CD8-positive, alpha-beta memory T cell (primary cell): ENCODE measurements around the gene TMC7. TPM values are rescaled to one million over a fixed set of nuclear protein-coding genes. Genes with fewer than 3 reads are reported as not detected.
"Not testable (repeated sequence)": the region's sequence is repeated elsewhere in the genome, so short reads cannot be mapped to it uniquely, and the experiment has no call there.

Experiments
- CTCF ChIA-PET: fragments of 350-600 bp; sonication (Branson Sonifier 250); formaldehyde crosslinking; loops from one replicate; lab custom pipeline; 2021; ENCODE audit warnings: antibody characterized with exemption; lab: Charles Lee
- POLR2A ChIA-PET: fragments of 350-600 bp; sonication (Branson Sonifier 250); formaldehyde crosslinking; loops from one replicate; lab custom pipeline; 2021; ENCODE audit warnings: antibody characterized with exemption; lab: Charles Lee
- DNase-seq, 5 donors: peaks; one replicate each; pipeline versions ENCODE4 v3.0.0 to v3.0.0-alpha.2; 2020 to 2022; ENCODE audit warnings: mixed read lengths in 1 of 5
- H3K27ac ChIP-seq: one replicate; pipeline ENCODE4 v1.7.0; 2013; ENCODE audit warnings: low read depth, mild to moderate bottlenecking, low read length, moderate library complexity
- H3K27me3 ChIP-seq: 2 replicates; pipeline ENCODE4 v1.7.0; 2013; ENCODE audit warnings: low read length, mild to moderate bottlenecking; ENCODE audit not compliant: insufficient read depth, poor library complexity, severe bottlenecking
- H3K36me3 ChIP-seq: 2 replicates; pipeline ENCODE4 v1.7.0; 2013; ENCODE audit warnings: mild to moderate bottlenecking, low read length, moderate library complexity; ENCODE audit not compliant: insufficient read depth
- H3K4me1 ChIP-seq: 2 replicates; pipeline ENCODE4 v1.7.0; 2013; ENCODE audit warnings: mild to moderate bottlenecking, low read length, moderate library complexity; ENCODE audit not compliant: insufficient read depth
- H3K4me3 ChIP-seq: 2 replicates; pipeline ENCODE4 v1.7.0; 2013; ENCODE audit warnings: mild to moderate bottlenecking, low read length
- H3K9me3 ChIP-seq: 2 replicates; pipeline ENCODE4 v1.7.0; 2013; ENCODE audit warnings: mild to moderate bottlenecking, low read length
- H3K27ac Mint-ChIP-seq, 8 donors: one replicate each; pipeline ENCODE4 v1.8.0; 2020 to 2021; ENCODE audit warnings: mixed read lengths in 8 of 8, mild to moderate bottlenecking in 6 of 8, inconsistent platforms in 3 of 8, moderate library complexity in 3 of 8
- H3K27me3 Mint-ChIP-seq, 2 donors: one replicate each; pipeline ENCODE4 v1.8.0; 2020 to 2021; ENCODE audit warnings: mixed read lengths in 2 of 2, mild to moderate bottlenecking in 1 of 2, moderate library complexity in 1 of 2
- H3K36me3 Mint-ChIP-seq, 3 donors: one replicate each; pipeline ENCODE4 v1.8.0; 2020 to 2021; ENCODE audit warnings: mixed read lengths in 3 of 3, inconsistent platforms in 1 of 3, mild to moderate bottlenecking in 1 of 3
- H3K4me1 Mint-ChIP-seq, 3 donors: one replicate each; pipeline ENCODE4 v1.8.0; 2020 to 2021; ENCODE audit warnings: mixed read lengths in 3 of 3, inconsistent platforms in 1 of 3, mild to moderate bottlenecking in 1 of 3
- H3K4me3 Mint-ChIP-seq, 7 donors: one replicate each; pipeline ENCODE4 v1.8.0; 2020 to 2021; ENCODE audit warnings: mixed read lengths in 7 of 7, mild to moderate bottlenecking in 6 of 7, moderate library complexity in 4 of 7, inconsistent platforms in 2 of 7
- H3K9me3 Mint-ChIP-seq, 5 donors: one replicate each; pipeline ENCODE4 v1.8.0; 2020 to 2022; ENCODE audit warnings: mixed read lengths in 5 of 5, mild to moderate bottlenecking in 3 of 5, moderate library complexity in 2 of 5, inconsistent platforms in 1 of 5
- polyA plus RNA-seq: library from polyadenylated mRNA; unstranded; fragments of 300-500 nt; fragmentation: Illumina TruSeq; gene quantifications from one replicate; pipeline ENCODE4 v1.2.3, GENCODE V29; 2021
- total RNA-seq, 2 experiments: library from RNA; stranded (reverse); gene quantifications; one replicate each; pipeline ENCODE4 v1.2.3, GENCODE V29; 2021

The TMC7 gene
- total and polyA plus RNA-seq, 3 experiments from 2014 or later = not detected

GRCh38 chr16:18965555-18965954, 18.2 kb upstream of the TMC7 start:
- Histone ChIP-seq H3K27ac (no peak overlapping the region), H3K9me3 (no peaks in the 10 kb centered on the region), H3K4me1 (no peaks in the 10 kb centered on the region), H3K36me3 (no peaks in the 10 kb centered on the region), H3K27me3 (no peaks in the 10 kb centered on the region), H3K4me3 (no peak overlapping the region)
- Mint-ChIP-seq H3K4me1 (peaks cover 0 to 6% (median 0%) of the 10 kb centered on the region in 3 donors), H3K27ac (peak overlapping the region in 1 of 8 donors; percentile 19), H3K9me3 (no peaks in the 10 kb centered on the region), H3K4me3 (no peak overlapping the region), H3K27me3 (no peaks in the 10 kb centered on the region), H3K36me3 (no peaks in the 10 kb centered on the region)
- ChIA-PET POLR2A (no interaction called here), CTCF (interaction anchor here (1.7 kb wide), 1 partner anchor 164 kb away, joined by 5 read pairs; the partner anchor contains the start of gene ARL6IP1)
- no peak for DNase-seq

GRCh38 chr16:18966791-18967190, 16.9 kb upstream of the TMC7 start:
- CTCF ChIA-PET = interaction anchor here (1.7 kb wide), 1 partner anchor 165 kb away, joined by 5 read pairs; the partner anchor contains the start of gene ARL6IP1
- DNase-seq = no peak
- no peaks in the 10 kb centered on the region for H3K9me3 ChIP-seq
- Mint-ChIP-seq H3K27ac (no peak overlapping the region), H3K27me3 (peaks cover 0 to 3% of the 10 kb centered on the region in 2 donors), H3K36me3 (no peaks in the 10 kb centered on the region), H3K9me3 (no peaks in the 10 kb centered on the region), H3K4me1 (peaks cover 0 to 6% (median 0%) of the 10 kb centered on the region in 3 donors), H3K4me3 (no peak overlapping the region)
- no peaks in the 10 kb centered on the region for H3K27me3 ChIP-seq
- H3K4me3 ChIP-seq = no peak overlapping the region
- H3K36me3 ChIP-seq = no peaks in the 10 kb centered on the region
- no peak overlapping the region for H3K27ac ChIP-seq
- POLR2A ChIA-PET = no interaction called here
- H3K4me1 ChIP-seq = no peaks in the 10 kb centered on the region

GRCh38 chr16:18969050-18969854, 14.5 kb upstream of the TMC7 start:
- CTCF ChIA-PET = interaction anchor here (0.7 to 1.3 kb wide), 3 partner anchors 12 to 26 kb away, joined by 3 to 4 read pairs (median 3); no protein-coding TSS in a partner anchor
- Mint-ChIP-seq H3K4me1 (peaks cover 0 to 6% (median 0%) of the 10 kb centered on the region in 3 donors), H3K4me3 (peak overlapping the region in 3 of 7 donors; percentile 7 to 70 (median 9)), H3K9me3 (no peaks in the 10 kb centered on the region), H3K27me3 (peaks cover 3 to 4% of the 10 kb centered on the region in 2 donors), H3K27ac (no peak overlapping the region), H3K36me3 (no peaks in the 10 kb centered on the region)
- no peak overlapping the region for H3K27ac ChIP-seq
- H3K9me3 ChIP-seq = no peaks in the 10 kb centered on the region
- POLR2A ChIA-PET = no interaction called here
- H3K27me3 ChIP-seq = no peaks in the 10 kb centered on the region
- H3K4me1 ChIP-seq = no peaks in the 10 kb centered on the region
- no peak overlapping the region for H3K4me3 ChIP-seq
- H3K36me3 ChIP-seq = no peaks in the 10 kb centered on the region
- DNase-seq = peak; percentile 54 to 82 (median 65)

GRCh38 chr16:18969855-18970240, 13.9 kb upstream of the TMC7 start:
- H3K36me3 Mint-ChIP-seq = no peaks in the 10 kb centered on the region
- POLR2A ChIA-PET = no interaction called here

GRCh38 chr16:18975109-18975508, 8.6 kb upstream of the TMC7 start:
- H3K9me3 ChIP-seq = no peaks in the 10 kb centered on the region
- ChIA-PET CTCF (no interaction called here), POLR2A (no interaction called here)
- no peaks in the 10 kb centered on the region for H3K4me1 Mint-ChIP-seq
- no peak for DNase-seq
- H3K4me3 ChIP-seq = no peak overlapping the region
- H3K27ac Mint-ChIP-seq = no peak overlapping the region
- H3K4me1 ChIP-seq = no peaks in the 10 kb centered on the region
- no peaks in the 10 kb centered on the region for H3K27me3 ChIP-seq
- H3K9me3 Mint-ChIP-seq = no peaks in the 10 kb centered on the region
- H3K27ac ChIP-seq = no peak overlapping the region
- no peaks in the 10 kb centered on the region for H3K36me3 Mint-ChIP-seq
- no peaks in the 10 kb centered on the region for H3K36me3 ChIP-seq
- H3K27me3 Mint-ChIP-seq = peaks cover 8 to 32% of the 10 kb centered on the region in 2 donors
- H3K4me3 Mint-ChIP-seq = no peak overlapping the region

More at GRCh38 chr16:18969855-18970240, 13.9 kb upstream of the TMC7 start:
- Mint-ChIP-seq H3K27me3 (peaks cover 3 to 4% of the 10 kb centered on the region in 2 donors), H3K9me3 (no peaks in the 10 kb centered on the region), H3K4me3 (no peak overlapping the region), H3K27ac (no peak overlapping the region), H3K4me1 (peaks cover 0 to 6% (median 0%) of the 10 kb centered on the region in 3 donors)
- no peaks in the 10 kb centered on the region for H3K4me1 ChIP-seq
- no peaks in the 10 kb centered on the region for H3K9me3 ChIP-seq
- CTCF ChIA-PET = interaction anchor here (0.7 to 1.3 kb wide), 3 partner anchors 12 to 25 kb away, joined by 3 to 4 read pairs (median 3); no protein-coding TSS in a partner anchor
- no peaks in the 10 kb centered on the region for H3K27me3 ChIP-seq
- no peak overlapping the region for H3K4me3 ChIP-seq
- no peak for DNase-seq
- no peaks in the 10 kb centered on the region for H3K36me3 ChIP-seq
- H3K27ac ChIP-seq = no peak overlapping the region

GRCh38 chr16:18979936-18980335, 3.8 kb upstream of the TMC7 start:
- no peaks in the 10 kb centered on the region for H3K27me3 ChIP-seq
- H3K9me3 ChIP-seq = no peaks in the 10 kb centered on the region
- no peak overlapping the region for H3K4me3 ChIP-seq
- H3K4me1 ChIP-seq = no peaks in the 10 kb centered on the region
- no peaks in the 10 kb centered on the region for H3K36me3 ChIP-seq
- CTCF ChIA-PET = no interaction called here
- Mint-ChIP-seq H3K4me1 (peaks cover 0 to 8% (median 5%) of the 10 kb centered on the region in 3 donors), H3K36me3 (no peaks in the 10 kb centered on the region), H3K4me3 (no peak overlapping the region), H3K9me3 (no peaks in the 10 kb centered on the region), H3K27me3 (peaks cover 15 to 54% of the 10 kb centered on the region in 2 donors), H3K27ac (no peak overlapping the region)
- DNase-seq = no peak
- POLR2A ChIA-PET = no interaction called here
- no peak overlapping the region for H3K27ac ChIP-seq

- Histone ChIP-seq H3K4me1 (no peaks in the 10 kb centered on the region), H3K9me3 (no peaks in the 10 kb centered on the region), H3K27ac (no peak overlapping the region), H3K27me3 (no peaks in the 10 kb centered on the region), H3K36me3 (no peaks in the 10 kb centered on the region), H3K4me3 (no peak overlapping the region)
- ChIA-PET POLR2A (no interaction called here), CTCF (no interaction called here)
- Mint-ChIP-seq H3K27me3 (peaks cover 16 to 42% of the 10 kb centered on the region in 2 donors), H3K27ac (no peak overlapping the region), H3K9me3 (no peaks in the 10 kb centered on the region), H3K36me3 (no peaks in the 10 kb centered on the region), H3K4me3 (peak overlapping the region in 1 of 7 donors; percentile 52), H3K4me1 (peaks cover 0 to 8% (median 5%) of the 10 kb centered on the region in 3 donors)
- DNase-seq = no peak
Observed at GRCh38 chr16:18984435-18985005, 786 bp downstream of the TMC7 start.

- H3K27ac ChIP-seq, H3K4me3 Mint-ChIP-seq, H3K4me3 ChIP-seq, POLR2A ChIA-PET, H3K36me3 Mint-ChIP-seq, H3K4me1 ChIP-seq, H3K9me3 ChIP-seq, DNase-seq, H3K36me3 ChIP-seq, H3K27me3 ChIP-seq, H3K4me1 Mint-ChIP-seq, H3K27ac Mint-ChIP-seq, H3K9me3 Mint-ChIP-seq, CTCF ChIA-PET: not testable (repeated sequence)
- H3K27me3 Mint-ChIP-seq = peaks cover 16 to 35% of the 10 kb centered on the region in 2 donors
Observed at GRCh38 chr16:18985256-18985655, 1.5 kb downstream of the TMC7 start.
